SU-DHL-6 (cell line): ENCODE data around the gene HTR6.

Experiments used
- EZH2phosphoT487 ChIP-seq: fragments of 200-600 bp; sonication (generic), shearing (Covaris generic); conservative IDR thresholded peaks from 2 replicates; pipeline ENCODE4 v1.6.1; 2018; ENCODE audit warnings: mild to moderate bottlenecking, antibody characterized with exemption, low read length, moderate library complexity, mixed read lengths
- TF ChIP-seq, protein P1 (sequence below): fragments of 200-600 bp; sonication (generic); IDR thresholded peaks from one replicate; pipeline ENCODE4 v1.5.1; 2017; ENCODE audit warnings: antibody characterized with exemption, mild to moderate bottlenecking, low read length, moderate library complexity; ENCODE audit not compliant: insufficient read depth, poor library complexity, severe bottlenecking

DNA sequence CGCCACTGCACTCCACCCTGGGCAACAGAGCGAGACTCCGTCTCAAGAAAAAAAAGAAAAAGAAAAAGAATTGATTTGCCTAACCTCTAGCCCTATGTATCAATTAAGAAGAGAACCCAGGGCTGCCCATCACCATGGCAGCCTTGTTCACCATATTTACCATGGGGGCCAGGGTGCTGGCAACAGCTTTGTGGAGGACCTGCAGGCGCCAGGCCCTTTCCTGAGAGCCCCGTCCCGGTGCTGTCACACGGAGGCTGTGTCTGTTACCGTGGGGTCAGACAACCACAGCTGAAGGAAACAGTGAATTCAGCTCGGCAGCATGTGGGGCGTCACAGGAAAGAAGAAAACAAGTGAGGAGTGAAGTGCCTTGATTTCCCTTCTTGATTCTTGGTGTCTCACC is 27.1 kb upstream of the HTR6 start:
- TF ChIP-seq, protein P1, sequence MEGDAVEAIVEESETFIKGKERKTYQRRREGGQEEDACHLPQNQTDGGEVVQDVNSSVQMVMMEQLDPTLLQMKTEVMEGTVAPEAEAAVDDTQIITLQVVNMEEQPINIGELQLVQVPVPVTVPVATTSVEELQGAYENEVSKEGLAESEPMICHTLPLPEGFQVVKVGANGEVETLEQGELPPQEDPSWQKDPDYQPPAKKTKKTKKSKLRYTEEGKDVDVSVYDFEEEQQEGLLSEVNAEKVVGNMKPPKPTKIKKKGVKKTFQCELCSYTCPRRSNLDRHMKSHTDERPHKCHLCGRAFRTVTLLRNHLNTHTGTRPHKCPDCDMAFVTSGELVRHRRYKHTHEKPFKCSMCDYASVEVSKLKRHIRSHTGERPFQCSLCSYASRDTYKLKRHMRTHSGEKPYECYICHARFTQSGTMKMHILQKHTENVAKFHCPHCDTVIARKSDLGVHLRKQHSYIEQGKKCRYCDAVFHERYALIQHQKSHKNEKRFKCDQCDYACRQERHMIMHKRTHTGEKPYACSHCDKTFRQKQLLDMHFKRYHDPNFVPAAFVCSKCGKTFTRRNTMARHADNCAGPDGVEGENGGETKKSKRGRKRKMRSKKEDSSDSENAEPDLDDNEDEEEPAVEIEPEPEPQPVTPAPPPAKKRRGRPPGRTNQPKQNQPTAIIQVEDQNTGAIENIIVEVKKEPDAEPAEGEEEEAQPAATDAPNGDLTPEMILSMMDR: no peak
- no peak for TF ChIP-seq EZH2phosphoT487
